Heart left ventricle (tissue), 13 donors: Measurements from ENCODE around the gene HOXB3.

ENCODE experiments used
- POLR2A ChIP-seq, 2 donors: fragments of 450-650 bp; IDR thresholded peaks; one replicate each; pipeline ENCODE4 v1.6.1; 2017; ENCODE audit warnings: antibody characterized with exemption in 2 of 2, mild to moderate bottlenecking in 2 of 2, moderate library complexity in 2 of 2
- TF ChIP-seq, protein P1 (sequence below), 12 donors: fragments of 200-600 bp; sonication (generic) in 4 of 12; IDR thresholded peaks; one replicate each; pipeline versions ENCODE4 v1.5.0 to v1.8.0; 2018 to 2022; ENCODE audit warnings: antibody characterized with exemption in 12 of 12, mild to moderate bottlenecking in 5 of 12
- donor health status: ischemic (EF 13 %, LVEDD 7.1; RV severe dilation, severe dysfunction).
- donor health status: DM: no; HTN: yes; CAD: no.
- donor health status: DM: no; HTN: no; CAD: no.
- donor health status: ischemic (EF 25% LVEDD 6.9; RV normal size, moderate dysfunction).
- donor health status: ischemic (EF 25% LVEDD 5.7; RV mildly dilated, moderate dysfunction).
- donor health status: ischemic (EF 35%, LVEDD 5.7; RV mildly dilated, moderate dysfunction).
- donor health status: nonischemic (EF 11% LVEDD 7.7; RV severe dilation, severe dysfunction).
- donor health status: DM: yes; HTN: yes; CAD: no.
- donor health status: PGD.
- donor health status: ischemic (EF 29% LVEDD 5.4; RV normal size, mild dysfunction).
- donor health status: nonischemic (EF 23%, LVEDD 6.1; RV moderate dilation, normal function).

DNA sequence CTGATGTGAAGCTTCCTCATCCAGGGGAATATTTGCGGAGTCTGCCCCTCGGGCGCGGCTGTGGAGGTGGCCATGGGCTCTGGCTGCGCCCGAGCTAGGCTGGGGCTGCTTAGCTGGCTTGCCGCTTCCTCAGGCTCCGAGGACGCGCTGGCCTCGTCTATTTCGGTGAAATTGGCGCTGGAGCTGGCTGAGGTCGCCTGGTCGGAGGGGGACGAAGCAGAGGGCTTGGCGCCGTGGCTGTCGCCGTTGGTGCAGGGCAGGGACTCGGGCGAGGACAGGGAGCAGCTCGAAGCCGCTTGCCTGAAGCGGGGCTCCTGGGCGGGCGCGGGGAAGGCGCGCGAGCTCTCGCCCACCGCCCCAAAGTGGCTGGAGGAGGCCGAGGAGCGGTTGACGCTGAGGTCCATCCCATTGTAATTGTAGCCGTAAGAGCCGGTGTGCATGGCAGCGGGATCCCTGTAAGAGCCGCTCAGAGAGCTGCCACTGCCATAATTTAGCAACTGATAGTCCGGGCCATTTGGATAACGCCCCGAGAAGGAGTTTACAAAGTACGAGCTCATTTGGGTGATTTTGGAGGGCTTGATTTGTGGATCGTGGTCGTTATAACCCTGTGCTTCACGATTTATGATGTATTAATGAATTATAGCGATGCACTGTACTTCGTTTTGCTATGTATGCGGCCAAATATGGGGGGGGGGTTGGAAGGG lies 3.2 kb upstream of the HOXB3 start, which contains the start of gene HOXB5:
- TF ChIP-seq, protein P1, sequence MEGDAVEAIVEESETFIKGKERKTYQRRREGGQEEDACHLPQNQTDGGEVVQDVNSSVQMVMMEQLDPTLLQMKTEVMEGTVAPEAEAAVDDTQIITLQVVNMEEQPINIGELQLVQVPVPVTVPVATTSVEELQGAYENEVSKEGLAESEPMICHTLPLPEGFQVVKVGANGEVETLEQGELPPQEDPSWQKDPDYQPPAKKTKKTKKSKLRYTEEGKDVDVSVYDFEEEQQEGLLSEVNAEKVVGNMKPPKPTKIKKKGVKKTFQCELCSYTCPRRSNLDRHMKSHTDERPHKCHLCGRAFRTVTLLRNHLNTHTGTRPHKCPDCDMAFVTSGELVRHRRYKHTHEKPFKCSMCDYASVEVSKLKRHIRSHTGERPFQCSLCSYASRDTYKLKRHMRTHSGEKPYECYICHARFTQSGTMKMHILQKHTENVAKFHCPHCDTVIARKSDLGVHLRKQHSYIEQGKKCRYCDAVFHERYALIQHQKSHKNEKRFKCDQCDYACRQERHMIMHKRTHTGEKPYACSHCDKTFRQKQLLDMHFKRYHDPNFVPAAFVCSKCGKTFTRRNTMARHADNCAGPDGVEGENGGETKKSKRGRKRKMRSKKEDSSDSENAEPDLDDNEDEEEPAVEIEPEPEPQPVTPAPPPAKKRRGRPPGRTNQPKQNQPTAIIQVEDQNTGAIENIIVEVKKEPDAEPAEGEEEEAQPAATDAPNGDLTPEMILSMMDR (IDR thresholded peaks at IDR 0.05) = no peak
- no peak for TF ChIP-seq POLR2A (IDR thresholded peaks at IDR 0.05)
